ENCODE results near the gene CASQ1. TPM values are rescaled to one million over a fixed set of nuclear protein-coding genes. Genes with fewer than 3 reads are reported as not detected.

Gene CASQ1
- total RNA-seq (not detected in 2 replicates), polyA plus RNA-seq (not detected in 2 replicates), polyA minus RNA-seq (not detected in 2 replicates)
- 25.0 TPM for total RNA-seq (2013)

- WGBS (ENCODE audit: insufficient coverage), result 90% methylated on average over 11 of the region's 15 CpGs
- no peaks in the 10 kb centered on the region for H3K9me3 Mint-ChIP-seq (ENCODE audit: insufficient read depth)
- intact Hi-C loops (cut with micrococcal nuclease), result no loop called here
Measured at GRCh38 chr1:160189649-160190625, at the start of gene CASQ1. CASQ1 (plus strand) TSS chr1:160190575; CDS start chr1:160190752, 177 bp downstream.

More at GRCh38 chr1:160189649-160190625, at the start of gene CASQ1:
- Mint-ChIP-seq H3K27ac (no peak within 1 kb of the TSS), H3K27me3 (peaks cover 3% of the 10 kb centered on the region), H3K4me3 (no peak within 1 kb of the TSS), H3K4me1 (no peaks in the 10 kb centered on the region)
- no peak within 1 kb of the TSS for H3K4me3 ChIP-seq (ENCODE audit: control extremely low read depth in 1 of 5, extremely low read depth in 1 of 5, insufficient read depth in 1 of 5, low read depth in 2 of 5, low read length in 4 of 5)
- H3K27me3 ChIP-seq (replicated peaks in 1 of 4; ENCODE audit: control extremely low read depth in 1 of 4, control insufficient read depth in 3 of 4, insufficient read depth in 4 of 4, low read length in 3 of 4), result no peaks in the 10 kb centered on the region
- no peaks in the 10 kb centered on the region for H3K79me2 ChIP-seq (ENCODE audit: control insufficient read depth, insufficient read depth, low read length)
- peaks cover 0 to 8% of the 10 kb centered on the region in 2 donors for H3K4me1 ChIP-seq (ENCODE audit: control insufficient read depth in 2 of 2, insufficient read depth in 2 of 2, low read length in 2 of 2)
- TF ChIP-seq, protein P1, sequence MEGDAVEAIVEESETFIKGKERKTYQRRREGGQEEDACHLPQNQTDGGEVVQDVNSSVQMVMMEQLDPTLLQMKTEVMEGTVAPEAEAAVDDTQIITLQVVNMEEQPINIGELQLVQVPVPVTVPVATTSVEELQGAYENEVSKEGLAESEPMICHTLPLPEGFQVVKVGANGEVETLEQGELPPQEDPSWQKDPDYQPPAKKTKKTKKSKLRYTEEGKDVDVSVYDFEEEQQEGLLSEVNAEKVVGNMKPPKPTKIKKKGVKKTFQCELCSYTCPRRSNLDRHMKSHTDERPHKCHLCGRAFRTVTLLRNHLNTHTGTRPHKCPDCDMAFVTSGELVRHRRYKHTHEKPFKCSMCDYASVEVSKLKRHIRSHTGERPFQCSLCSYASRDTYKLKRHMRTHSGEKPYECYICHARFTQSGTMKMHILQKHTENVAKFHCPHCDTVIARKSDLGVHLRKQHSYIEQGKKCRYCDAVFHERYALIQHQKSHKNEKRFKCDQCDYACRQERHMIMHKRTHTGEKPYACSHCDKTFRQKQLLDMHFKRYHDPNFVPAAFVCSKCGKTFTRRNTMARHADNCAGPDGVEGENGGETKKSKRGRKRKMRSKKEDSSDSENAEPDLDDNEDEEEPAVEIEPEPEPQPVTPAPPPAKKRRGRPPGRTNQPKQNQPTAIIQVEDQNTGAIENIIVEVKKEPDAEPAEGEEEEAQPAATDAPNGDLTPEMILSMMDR (IDR thresholded peaks at IDR 0.05), result no peak
- TF ChIP-seq EZH2 (IDR thresholded peaks at IDR 0.05; ENCODE audit: borderline replicate concordance, insufficient read depth, low read depth, low read length, poor library complexity, severe bottlenecking), result no peak
- H2AFZ ChIP-seq (ENCODE audit: insufficient read depth, low read depth, low read length, poor library complexity, severe bottlenecking), result no peak within 1 kb of the TSS
- no peak within 1 kb of the TSS for H3K9ac ChIP-seq (ENCODE audit: low read length)
- ChIA-PET CTCF (interaction anchor here (1.1 to 7.6 kb wide), 8 partner anchors 9 to 101 kb away, joined by 3 to 160 read pairs (median 4); no protein-coding TSS in a partner anchor), POLR2A (no interaction called here)
- DNase-seq (no peak), ATAC-seq (ENCODE audit: low read depth) (no peak)
- no peaks in the 10 kb centered on the region for H3K36me3 ChIP-seq (replicated peaks in 1 of 2; ENCODE audit: control extremely low read depth in 1 of 2, control insufficient read depth in 1 of 2, extremely low read depth in 1 of 2, insufficient read depth in 2 of 2, low read length in 1 of 2)
- no peak within 1 kb of the TSS for H3K27ac ChIP-seq (ENCODE audit: low read length in 2 of 2)
- H3K4me2 ChIP-seq (replicated peaks; ENCODE audit: low read depth, low read length, poor library complexity, severe bottlenecking), result no peak within 1 kb of the TSS
- H4K20me1 ChIP-seq (ENCODE audit: control insufficient read depth, insufficient read depth, low read length, poor library complexity, severe bottlenecking), result no peaks in the 10 kb centered on the region
- H3K9me3 ChIP-seq (ENCODE audit: control extremely low read depth in 1 of 3, control insufficient read depth in 2 of 3, insufficient read depth in 1 of 3, low read length in 2 of 3), result no peaks in the 10 kb centered on the region

Data from B cell (primary cell).